ENCODE results near the gene DENND1A. TPM values are rescaled to one million over a fixed set of nuclear protein-coding genes. Genes with fewer than 3 reads are reported as not detected.

Gene DENND1A
- total RNA-seq, 1 experiment from 2014 or later, result 23.5 TPM

- H3K4me3 Mint-ChIP-seq, result no peak overlapping the region
These were observed 392.1 kb downstream of the DENND1A start for GRCh38 chr9:123537809-123538208.

GRCh38 chr9:123536455-123536868 is 393.5 kb downstream of the DENND1A start:
- ATAC-seq (no peak), DNase-seq (ENCODE audit: low spot score) (no peak)
- ChIA-PET CTCF (interaction anchor here (0.6 to 1.0 kb wide), 2 partner anchors 137 to 504 kb away, joined by 3 to 4 read pairs; no protein-coding TSS in a partner anchor), POLR2A (no interaction called here)
- no peak overlapping the region for H3K4me3 Mint-ChIP-seq
- no peak overlapping the region for H3K27ac Mint-ChIP-seq
- H3K27me3 Mint-ChIP-seq (ENCODE audit: low read depth), result no peaks in the 10 kb centered on the region; the same call in 1 of the 2 replicates
- H3K4me1 Mint-ChIP-seq, result no peaks in the 10 kb centered on the region
- H3K9me3 Mint-ChIP-seq, result peaks cover 3% of the 10 kb centered on the region; the same call in 1 of the 2 replicates
- H3K36me3 Mint-ChIP-seq, result no peaks in the 10 kb centered on the region
- TF ChIP-seq ZNF532 (CRISPR knock-in tag; IDR thresholded peaks at IDR 0.05; ENCODE audit: borderline replicate concordance), result no peak
- no peak for TF ChIP-seq E2F4 (CRISPR knock-in tag; IDR thresholded peaks at IDR 0.05; ENCODE audit: borderline replicate concordance, low read depth)
- TF ChIP-seq ESRRA (CRISPR knock-in tag; IDR thresholded peaks at IDR 0.05; ENCODE audit: borderline replicate concordance), result no peak
- TF ChIP-seq CDX4 (CRISPR knock-in tag; IDR thresholded peaks at IDR 0.05; ENCODE audit: borderline replicate concordance), result no peak
- TF ChIP-seq FOXJ3 (CRISPR knock-in tag; IDR thresholded peaks at IDR 0.05; ENCODE audit: borderline replicate concordance), result no peak
- TF ChIP-seq, protein P1, sequence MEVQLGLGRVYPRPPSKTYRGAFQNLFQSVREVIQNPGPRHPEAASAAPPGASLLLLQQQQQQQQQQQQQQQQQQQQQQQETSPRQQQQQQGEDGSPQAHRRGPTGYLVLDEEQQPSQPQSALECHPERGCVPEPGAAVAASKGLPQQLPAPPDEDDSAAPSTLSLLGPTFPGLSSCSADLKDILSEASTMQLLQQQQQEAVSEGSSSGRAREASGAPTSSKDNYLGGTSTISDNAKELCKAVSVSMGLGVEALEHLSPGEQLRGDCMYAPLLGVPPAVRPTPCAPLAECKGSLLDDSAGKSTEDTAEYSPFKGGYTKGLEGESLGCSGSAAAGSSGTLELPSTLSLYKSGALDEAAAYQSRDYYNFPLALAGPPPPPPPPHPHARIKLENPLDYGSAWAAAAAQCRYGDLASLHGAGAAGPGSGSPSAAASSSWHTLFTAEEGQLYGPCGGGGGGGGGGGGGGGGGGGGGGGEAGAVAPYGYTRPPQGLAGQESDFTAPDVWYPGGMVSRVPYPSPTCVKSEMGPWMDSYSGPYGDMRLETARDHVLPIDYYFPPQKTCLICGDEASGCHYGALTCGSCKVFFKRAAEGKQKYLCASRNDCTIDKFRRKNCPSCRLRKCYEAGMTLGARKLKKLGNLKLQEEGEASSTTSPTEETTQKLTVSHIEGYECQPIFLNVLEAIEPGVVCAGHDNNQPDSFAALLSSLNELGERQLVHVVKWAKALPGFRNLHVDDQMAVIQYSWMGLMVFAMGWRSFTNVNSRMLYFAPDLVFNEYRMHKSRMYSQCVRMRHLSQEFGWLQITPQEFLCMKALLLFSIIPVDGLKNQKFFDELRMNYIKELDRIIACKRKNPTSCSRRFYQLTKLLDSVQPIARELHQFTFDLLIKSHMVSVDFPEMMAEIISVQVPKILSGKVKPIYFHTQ (CRISPR knock-in tag; IDR thresholded peaks at IDR 0.05), result no peak
- TF ChIP-seq STAT6 (CRISPR knock-in tag; conservative IDR thresholded peaks at IDR 0.05; ENCODE audit: low read depth), result no peak
- TF ChIP-seq, protein P2, sequence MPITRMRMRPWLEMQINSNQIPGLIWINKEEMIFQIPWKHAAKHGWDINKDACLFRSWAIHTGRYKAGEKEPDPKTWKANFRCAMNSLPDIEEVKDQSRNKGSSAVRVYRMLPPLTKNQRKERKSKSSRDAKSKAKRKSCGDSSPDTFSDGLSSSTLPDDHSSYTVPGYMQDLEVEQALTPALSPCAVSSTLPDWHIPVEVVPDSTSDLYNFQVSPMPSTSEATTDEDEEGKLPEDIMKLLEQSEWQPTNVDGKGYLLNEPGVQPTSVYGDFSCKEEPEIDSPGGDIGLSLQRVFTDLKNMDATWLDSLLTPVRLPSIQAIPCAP (CRISPR knock-in tag; IDR thresholded peaks at IDR 0.05), result no peak
- TF ChIP-seq ATF1 (CRISPR knock-in tag; IDR thresholded peaks at IDR 0.05), result no peak
- TF ChIP-seq, protein P3, sequence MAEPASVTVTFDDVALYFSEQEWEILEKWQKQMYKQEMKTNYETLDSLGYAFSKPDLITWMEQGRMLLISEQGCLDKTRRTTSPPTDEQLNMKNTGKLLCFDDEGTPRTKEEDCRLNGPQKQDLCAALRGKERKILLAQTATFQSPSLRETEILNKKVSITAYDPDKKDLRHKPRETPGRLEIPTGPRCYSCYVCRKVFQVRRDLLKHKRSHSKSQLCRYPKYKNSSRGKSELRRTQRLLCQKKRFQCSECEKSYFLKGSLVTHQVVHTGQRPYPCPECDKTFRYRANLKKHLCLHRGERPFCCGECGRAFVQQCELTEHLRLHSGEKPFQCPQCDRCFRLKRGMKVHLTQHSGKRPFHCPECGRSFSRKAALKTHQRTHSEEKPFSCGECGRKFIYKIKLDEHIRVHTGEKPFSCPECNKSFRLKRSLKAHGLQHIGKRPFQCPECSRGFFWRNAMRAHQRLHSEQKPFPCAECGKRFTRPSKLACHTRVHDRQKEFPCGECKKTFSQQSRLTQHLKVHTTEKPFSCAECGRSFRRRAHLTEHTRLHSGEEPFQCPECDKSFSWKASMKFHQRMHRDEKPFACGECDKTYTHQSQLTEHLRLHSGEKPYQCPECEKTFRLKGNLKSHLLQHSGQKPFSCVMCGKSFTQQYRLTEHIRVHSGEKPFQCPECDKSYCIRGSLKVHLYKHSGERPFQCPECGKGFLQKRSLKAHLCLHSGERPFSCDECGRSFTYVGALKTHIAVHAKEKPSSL (CRISPR knock-in tag; conservative IDR thresholded peaks at IDR 0.05), result no peak

More at GRCh38 chr9:123537809-123538208, 392.1 kb downstream of the DENND1A start:
- H3K36me3 Mint-ChIP-seq, result no peaks in the 10 kb centered on the region
- no peaks in the 10 kb centered on the region; the same call in 1 of the 2 replicates for H3K4me1 Mint-ChIP-seq
- CTCF ChIA-PET, result no interaction called here
- DNase-seq (ENCODE audit: low spot score) (no peak), ATAC-seq (no peak)
- peaks cover 3% of the 10 kb centered on the region; the same call in 1 of the 2 replicates for H3K9me3 Mint-ChIP-seq
- TF ChIP-seq, protein P4, sequence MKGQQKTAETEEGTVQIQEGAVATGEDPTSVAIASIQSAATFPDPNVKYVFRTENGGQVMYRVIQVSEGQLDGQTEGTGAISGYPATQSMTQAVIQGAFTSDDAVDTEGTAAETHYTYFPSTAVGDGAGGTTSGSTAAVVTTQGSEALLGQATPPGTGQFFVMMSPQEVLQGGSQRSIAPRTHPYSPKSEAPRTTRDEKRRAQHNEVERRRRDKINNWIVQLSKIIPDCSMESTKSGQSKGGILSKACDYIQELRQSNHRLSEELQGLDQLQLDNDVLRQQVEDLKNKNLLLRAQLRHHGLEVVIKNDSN (CRISPR knock-in tag; IDR thresholded peaks at IDR 0.05), result no peak
- no peak for TF ChIP-seq ZNF219 (CRISPR knock-in tag; IDR thresholded peaks at IDR 0.05; ENCODE audit: borderline replicate concordance)
- no peak for TF ChIP-seq EMX1 (CRISPR knock-in tag; IDR thresholded peaks at IDR 0.05)
- no peak for TF ChIP-seq NFATC4 (CRISPR knock-in tag; IDR thresholded peaks at IDR 0.05)
- no peak for TF ChIP-seq MYBL2 (CRISPR knock-in tag; IDR thresholded peaks at IDR 0.05)
- TF ChIP-seq MAX (CRISPR knock-in tag; IDR thresholded peaks at IDR 0.05), result no peak
- TF ChIP-seq, protein P2 (CRISPR knock-in tag; IDR thresholded peaks at IDR 0.05), result no peak
- no peaks in the 10 kb centered on the region; the same call in 1 of the 2 replicates for H3K27me3 Mint-ChIP-seq (ENCODE audit: low read depth)
- POLR2A ChIA-PET, result no interaction called here
- no peak overlapping the region for H3K27ac Mint-ChIP-seq
